ENCODE measurements around the gene RTN4R. TPM values are rescaled to one million over a fixed set of nuclear protein-coding genes. Genes with fewer than 3 reads are reported as not detected.

RTN4R gene
- polyA plus RNA-seq, 1 experiment, result 0.16 TPM

DNA sequence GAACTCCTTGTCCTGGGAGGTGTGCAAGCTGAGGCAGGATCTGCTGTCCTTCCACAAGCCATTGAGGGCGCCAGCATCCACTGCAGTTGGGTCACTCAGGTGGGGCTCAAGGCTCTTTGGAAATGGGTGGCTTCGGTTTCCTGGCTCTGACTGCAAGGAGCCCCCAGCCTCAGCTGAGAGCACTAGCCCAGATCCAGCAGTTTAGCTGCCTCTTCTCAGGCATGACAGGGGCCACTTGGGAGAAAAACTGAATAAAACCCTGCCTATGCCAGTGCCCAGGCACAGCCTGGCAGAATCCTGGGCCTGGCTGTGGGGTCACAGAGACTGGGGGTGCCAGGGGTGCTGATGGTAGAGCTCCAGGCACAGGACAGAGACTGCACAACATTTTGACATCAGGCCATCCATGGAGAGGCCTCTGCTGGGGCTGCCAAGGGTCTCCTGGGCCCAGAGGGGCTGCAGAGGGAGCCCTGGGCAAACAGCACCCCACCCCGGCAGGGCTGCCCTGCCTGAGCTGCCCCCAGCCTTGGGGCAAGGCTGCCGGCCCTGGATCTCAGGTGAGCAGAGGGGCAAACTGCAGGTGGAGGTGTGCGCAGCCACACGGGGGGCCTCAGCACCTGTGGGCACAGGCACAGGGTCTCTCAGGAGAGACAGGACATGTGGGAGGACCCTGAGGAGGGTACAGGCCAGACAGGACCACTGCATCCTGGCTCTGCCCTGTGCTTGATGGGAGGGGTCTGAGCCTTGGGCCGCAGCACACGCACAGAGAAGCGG is 28.3 kb downstream of the RTN4R start:
- POLR2A ChIA-PET, result interaction anchor here (0.6 kb wide), 1 partner anchor 576 kb away, joined by 6 read pairs; no protein-coding TSS in a partner anchor
- CTCF ChIA-PET, result no interaction called here

DNA sequence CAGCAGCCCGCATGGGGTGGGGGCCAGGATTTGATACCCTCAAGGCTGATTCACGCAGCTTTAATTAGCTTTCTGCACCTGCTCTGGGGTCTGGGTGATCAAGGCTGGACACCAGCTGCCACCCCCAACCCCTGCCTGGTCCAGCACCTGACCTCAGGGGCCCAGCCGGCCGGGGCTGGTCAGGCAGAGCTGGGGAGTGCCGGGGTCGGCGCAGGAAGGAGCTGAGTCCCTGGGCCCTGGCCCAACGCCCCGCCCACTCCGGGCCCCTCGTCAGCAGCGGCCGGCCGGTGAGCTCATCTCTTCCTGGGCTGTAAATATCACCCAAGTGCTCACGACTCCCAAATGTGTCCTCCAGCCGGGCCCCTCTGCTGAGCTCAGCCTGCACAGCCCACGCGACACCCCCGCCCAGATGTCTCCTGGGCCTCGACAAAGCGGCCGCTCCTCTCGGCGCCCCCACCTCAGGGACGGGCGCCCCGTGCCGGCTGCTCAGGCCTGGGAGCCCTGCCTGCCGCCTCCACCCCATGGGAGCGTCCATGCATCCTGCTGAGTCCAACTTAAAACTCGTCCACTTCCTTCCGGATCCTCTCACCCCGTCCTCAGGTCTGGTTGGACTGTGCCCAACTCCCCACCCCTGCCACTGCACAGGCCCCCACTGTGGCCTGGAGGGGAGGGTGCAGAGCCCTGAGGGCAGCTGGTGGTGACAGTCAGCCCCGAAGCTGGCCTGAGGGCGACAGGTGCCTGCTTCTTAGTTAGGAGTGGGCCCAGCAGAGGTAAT is 29.0 kb downstream of the RTN4R start:
- TF ChIP-seq, protein P1, sequence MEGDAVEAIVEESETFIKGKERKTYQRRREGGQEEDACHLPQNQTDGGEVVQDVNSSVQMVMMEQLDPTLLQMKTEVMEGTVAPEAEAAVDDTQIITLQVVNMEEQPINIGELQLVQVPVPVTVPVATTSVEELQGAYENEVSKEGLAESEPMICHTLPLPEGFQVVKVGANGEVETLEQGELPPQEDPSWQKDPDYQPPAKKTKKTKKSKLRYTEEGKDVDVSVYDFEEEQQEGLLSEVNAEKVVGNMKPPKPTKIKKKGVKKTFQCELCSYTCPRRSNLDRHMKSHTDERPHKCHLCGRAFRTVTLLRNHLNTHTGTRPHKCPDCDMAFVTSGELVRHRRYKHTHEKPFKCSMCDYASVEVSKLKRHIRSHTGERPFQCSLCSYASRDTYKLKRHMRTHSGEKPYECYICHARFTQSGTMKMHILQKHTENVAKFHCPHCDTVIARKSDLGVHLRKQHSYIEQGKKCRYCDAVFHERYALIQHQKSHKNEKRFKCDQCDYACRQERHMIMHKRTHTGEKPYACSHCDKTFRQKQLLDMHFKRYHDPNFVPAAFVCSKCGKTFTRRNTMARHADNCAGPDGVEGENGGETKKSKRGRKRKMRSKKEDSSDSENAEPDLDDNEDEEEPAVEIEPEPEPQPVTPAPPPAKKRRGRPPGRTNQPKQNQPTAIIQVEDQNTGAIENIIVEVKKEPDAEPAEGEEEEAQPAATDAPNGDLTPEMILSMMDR (IDR thresholded peaks at IDR 0.05; ENCODE audit: low read depth, low read length), result no peak
- CTCF ChIA-PET, result interaction anchor here (0.6 to 0.9 kb wide), 2 partner anchors 82 to 179 kb away, joined by 3 to 5 read pairs; no protein-coding TSS in a partner anchor
- no peaks in the 10 kb centered on the region; the same call in 1 of the 2 replicates for H3K9me3 ChIP-seq (ENCODE audit: control insufficient read depth, insufficient read depth, low read length)
- peaks cover 18% of the 10 kb centered on the region for H3K27me3 ChIP-seq (ENCODE audit: control insufficient read depth, insufficient read depth, low read length)
- DNase-seq (ENCODE audit: low read depth, low spot score), result no peak
- POLR2A ChIA-PET, result interaction anchor here (0.6 kb wide), 1 partner anchor 576 kb away, joined by 6 read pairs; no protein-coding TSS in a partner anchor
- H3K27ac ChIP-seq (ENCODE audit: low read depth, low read length), result no peak overlapping the region
- H3K4me3 ChIP-seq (ENCODE audit: low read depth, low read length), result no peak overlapping the region

More for the DNA sequence above, 28.3 kb downstream of the RTN4R start:
- TF ChIP-seq, protein P1 (IDR thresholded peaks at IDR 0.05; ENCODE audit: low read depth, low read length), result no peak
- Histone ChIP-seq H3K9me3 (ENCODE audit: control insufficient read depth, insufficient read depth, low read length) (no peaks in the 10 kb centered on the region; the same call in 1 of the 2 replicates), H3K27me3 (ENCODE audit: control insufficient read depth, insufficient read depth, low read length) (peaks cover 11% of the 10 kb centered on the region), H3K4me3 (ENCODE audit: low read depth, low read length) (no peak overlapping the region), H3K27ac (ENCODE audit: low read depth, low read length) (no peak overlapping the region)
- no peak for DNase-seq (ENCODE audit: low read depth, low spot score)

DNA sequence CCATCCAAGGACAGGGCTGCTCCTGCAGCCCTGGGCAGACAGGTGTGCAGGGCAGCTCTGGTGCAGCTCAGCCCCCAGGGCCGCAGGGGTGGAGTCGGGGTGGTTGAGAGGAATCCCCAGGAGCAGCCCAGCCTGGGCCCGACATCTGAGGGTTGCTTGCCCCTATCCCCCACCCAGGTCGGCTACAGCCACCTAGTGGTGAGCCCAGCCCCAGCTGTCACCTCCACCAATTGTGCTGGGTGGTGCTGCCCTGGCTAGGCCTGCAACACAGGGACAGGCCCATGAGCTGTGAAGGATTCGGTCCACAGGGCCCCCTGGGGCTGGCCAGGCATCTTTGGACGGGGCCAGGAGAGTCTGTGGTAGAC is 29.6 kb downstream of the RTN4R start:
- no peak for DNase-seq (ENCODE audit: low read depth, low spot score)
- Histone ChIP-seq H3K27ac (ENCODE audit: low read depth, low read length) (no peak overlapping the region), H3K27me3 (ENCODE audit: control insufficient read depth, insufficient read depth, low read length) (peaks cover 21% of the 10 kb centered on the region), H3K9me3 (ENCODE audit: control insufficient read depth, insufficient read depth, low read length) (no peaks in the 10 kb centered on the region; the same call in 1 of the 2 replicates), H3K4me3 (ENCODE audit: low read depth, low read length) (no peak overlapping the region)
- TF ChIP-seq, protein P1 (IDR thresholded peaks at IDR 0.05; ENCODE audit: low read depth, low read length), result peak; percentile 39; the same call in 1 of the 2 replicates
- ChIA-PET POLR2A (no interaction called here), CTCF (interaction anchor here (0.6 to 0.9 kb wide), 2 partner anchors 82 to 180 kb away, joined by 3 to 5 read pairs; no protein-coding TSS in a partner anchor)

DNA sequence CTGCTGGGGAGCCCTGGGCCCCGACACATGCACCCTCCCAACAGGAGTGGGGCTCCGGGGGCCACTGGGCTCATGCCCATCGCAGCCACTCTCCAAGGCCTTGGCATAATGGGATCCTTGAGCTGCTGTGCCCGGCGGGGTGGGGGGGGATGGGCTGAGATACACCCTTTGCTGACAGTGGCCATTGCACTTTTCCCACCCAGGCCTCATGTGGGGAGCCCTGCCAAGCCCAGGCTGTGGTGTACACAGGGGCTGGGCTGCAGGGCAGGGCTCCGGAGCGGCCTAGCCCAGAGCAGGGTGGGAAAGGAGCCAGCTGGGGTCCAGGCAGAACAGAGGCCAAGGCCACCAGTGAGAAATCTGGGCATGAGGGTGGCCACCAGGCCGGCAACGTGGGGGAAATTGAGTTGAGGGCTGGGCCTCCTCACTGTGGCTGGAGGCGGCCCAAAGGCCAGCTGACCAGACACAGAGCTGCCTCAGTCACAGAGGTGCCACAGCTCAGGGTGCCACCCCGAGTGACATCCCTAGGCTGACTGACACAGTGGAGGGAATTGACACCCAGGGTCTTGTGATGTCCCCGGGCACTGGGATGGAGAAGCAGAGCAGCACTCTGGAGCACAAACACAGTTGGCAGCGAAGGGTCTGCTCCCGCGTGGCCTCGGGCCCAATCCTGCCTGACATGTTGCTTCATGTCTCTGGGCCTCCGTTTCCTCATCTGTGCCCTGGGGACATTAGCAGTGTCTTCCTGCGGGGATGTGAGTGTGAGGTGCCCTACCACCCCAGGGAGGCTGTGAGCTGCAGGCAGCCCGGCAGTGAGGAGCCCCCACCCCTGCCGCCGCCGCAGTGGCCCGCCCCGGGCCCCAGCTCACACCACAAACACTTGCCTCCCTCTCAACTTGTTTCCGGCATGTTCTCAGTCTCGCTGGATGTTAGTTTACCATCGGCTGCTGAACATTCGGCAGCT is 30.4 kb downstream of the RTN4R start:
- TF ChIP-seq, protein P1 (IDR thresholded peaks at IDR 0.05; ENCODE audit: low read depth, low read length), result no peak
- POLR2A ChIA-PET, result no interaction called here
- CTCF ChIA-PET, result no interaction called here
- Histone ChIP-seq H3K9me3 (ENCODE audit: control insufficient read depth, insufficient read depth, low read length) (no peaks in the 10 kb centered on the region; the same call in 1 of the 2 replicates), H3K27ac (ENCODE audit: low read depth, low read length) (no peak overlapping the region), H3K4me3 (ENCODE audit: low read depth, low read length) (no peak overlapping the region), H3K27me3 (ENCODE audit: control insufficient read depth, insufficient read depth, low read length) (peaks cover 28% of the 10 kb centered on the region)
- no peak for DNase-seq (ENCODE audit: low read depth, low spot score)

Measured in AG04450 (cell line).